Astrocyte (in vitro differentiated cells and primary cell): Measurements from ENCODE around the gene MKKS. TPM values are rescaled to one million over a fixed set of nuclear protein-coding genes. Genes with fewer than 3 reads are reported as not detected.

Experiments used
- DNase-seq: peaks from one replicate; pipeline ENCODE4 v3.0.0-alpha.2; 2010; ENCODE audit warnings: low read depth
- FAIRE-seq: peaks from 2 replicates; lab custom pipeline; 2011; peaks lifted over from hg19 to GRCh38; lab: Jason Lieb, UNC
- H2AFZ ChIP-seq: 2 replicates; pipeline ENCODE4 v1.6.0; 2012; ENCODE audit warnings: low read depth, low read length, inconsistent platforms
- H3K27ac ChIP-seq: 2 replicates; pipeline ENCODE4 v1.5.1; 2011; ENCODE audit warnings: low read depth, low read length, inconsistent platforms
- H3K27me3 ChIP-seq: 2 replicates; pipeline ENCODE4 v1.6.0; 2011; ENCODE audit warnings: low read length, inconsistent platforms; ENCODE audit not compliant: insufficient read depth
- H3K36me3 ChIP-seq: 2 replicates; pipeline ENCODE4 v1.5.1; 2011; ENCODE audit warnings: low read length, inconsistent platforms; ENCODE audit not compliant: insufficient read depth
- H3K4me1 ChIP-seq: 2 replicates; pipeline ENCODE4 v1.5.1; 2011; ENCODE audit warnings: low read length, inconsistent platforms; ENCODE audit not compliant: insufficient read depth
- H3K4me2 ChIP-seq: 2 replicates; pipeline ENCODE4 v1.6.0; 2012; ENCODE audit warnings: low read length, inconsistent platforms
- H3K4me3 ChIP-seq: 2 replicates; pipeline ENCODE4 v1.5.1; 2011; ENCODE audit warnings: low read depth, mild to moderate bottlenecking, low read length, inconsistent platforms; ENCODE audit not compliant: insufficient read depth
- H3K79me2 ChIP-seq: 2 replicates; pipeline ENCODE4 v1.6.0; 2012; ENCODE audit warnings: mild to moderate bottlenecking, low read length, inconsistent platforms; ENCODE audit not compliant: insufficient read depth
- H3K9ac ChIP-seq: 2 replicates; pipeline ENCODE4 v1.6.0; 2012; ENCODE audit warnings: mild to moderate bottlenecking, low read length, inconsistent platforms
- H3K9me3 ChIP-seq: 2 replicates; pipeline ENCODE4 v1.5.1; 2012; ENCODE audit warnings: low read depth, mild to moderate bottlenecking, low read length, inconsistent platforms; ENCODE audit not compliant: insufficient read depth
- H4K20me1 ChIP-seq: 2 replicates; pipeline ENCODE4 v1.6.0; 2012; ENCODE audit warnings: low read length, inconsistent platforms; ENCODE audit not compliant: insufficient read depth
- H3K27ac Mint-ChIP-seq: one replicate; pipeline ENCODE4 v1.8.0; 2021; ENCODE audit warnings: mild to moderate bottlenecking, mixed read lengths; ENCODE audit not compliant: unreplicated experiment
- H3K27me3 Mint-ChIP-seq: one replicate; pipeline ENCODE4 v1.8.0; 2021; ENCODE audit warnings: low read depth, mixed read lengths; ENCODE audit not compliant: unreplicated experiment
- H3K36me3 Mint-ChIP-seq: one replicate; pipeline ENCODE4 v1.8.0; 2021; ENCODE audit warnings: low read depth, mixed read lengths; ENCODE audit not compliant: unreplicated experiment
- H3K4me1 Mint-ChIP-seq: one replicate; pipeline ENCODE4 v1.8.0; 2021; ENCODE audit warnings: low read depth, mixed read lengths; ENCODE audit not compliant: unreplicated experiment
- H3K4me3 Mint-ChIP-seq: one replicate; pipeline ENCODE4 v1.8.0; 2021; ENCODE audit warnings: mild to moderate bottlenecking, moderate library complexity, mixed read lengths; ENCODE audit not compliant: unreplicated experiment
- H3K9me3 Mint-ChIP-seq: one replicate; pipeline ENCODE4 v1.8.0; 2021; ENCODE audit warnings: mild to moderate bottlenecking, mixed read lengths; ENCODE audit not compliant: unreplicated experiment
- CTCF ChIP-seq: IDR thresholded peaks from 2 replicates; pipeline ENCODE4 v1.5.1; 2011; ENCODE audit warnings: low read depth, mild to moderate bottlenecking, inconsistent platforms, low read length, moderate library complexity; ENCODE audit not compliant: insufficient read depth
- EZH2 ChIP-seq: IDR thresholded peaks from 2 replicates; pipeline ENCODE4 v1.6.1; 2012; ENCODE audit warnings: mild to moderate bottlenecking, low read length, inconsistent platforms; ENCODE audit not compliant: insufficient read depth
- total RNA-seq: library from RNA; stranded (reverse); gene quantifications from 2 replicates; pipeline ENCODE4 v1.2.1, GENCODE V29; 2021

MKKS gene
- total RNA-seq, 1 donor from 2014 or later = 13.4 TPM

GRCh38 chr20:10434832-10435812 is 1.1 kb upstream of the MKKS start, which contains the start of gene SLX4IP:
Gene SLX4IP (plus strand): TSS chr20:10435305. CDS start chr20:10458205, 22,900 bp downstream.
- FAIRE-seq (peak; percentile 90), DNase-seq (peak; percentile 92)
- Histone ChIP-seq H3K79me2 (peaks cover 47% of the 10 kb centered on the region), H4K20me1 (no peaks in the 10 kb centered on the region), H3K27me3 (no peaks in the 10 kb centered on the region), H3K9me3 (no peaks in the 10 kb centered on the region), H3K4me2 (peak within 1 kb of the TSS; percentile 94), H3K27ac (peak within 1 kb of the TSS; percentile 93), H3K4me3 (peak within 1 kb of the TSS; percentile 82), H3K36me3 (no peaks in the 10 kb centered on the region), H3K4me1 (peaks cover 10% of the 10 kb centered on the region), H2AFZ (peak within 1 kb of the TSS; percentile 92), H3K9ac (peak within 1 kb of the TSS; percentile 91)
- Mint-ChIP-seq H3K27me3 (no peaks in the 10 kb centered on the region), H3K9me3 (no peaks in the 10 kb centered on the region), H3K36me3 (no peaks in the 10 kb centered on the region), H3K4me3 (peak within 1 kb of the TSS; percentile 92), H3K27ac (peak within 1 kb of the TSS; percentile 97), H3K4me1 (peaks cover 7% of the 10 kb centered on the region)
- TF ChIP-seq CTCF = no peak

- peak overlapping the region; percentile 92 for H3K4me3 Mint-ChIP-seq
- no peaks in the 10 kb centered on the region for H3K27me3 Mint-ChIP-seq
- Histone ChIP-seq H3K9me3 (no peaks in the 10 kb centered on the region), H3K27me3 (no peaks in the 10 kb centered on the region), H3K79me2 (peaks cover 54% of the 10 kb centered on the region), H3K9ac (peak overlapping the region; percentile 91), H3K36me3 (no peaks in the 10 kb centered on the region), H3K4me2 (peak overlapping the region; percentile 94), H3K4me1 (peaks cover 10% of the 10 kb centered on the region), H3K4me3 (peak overlapping the region; percentile 82), H2AFZ (peak overlapping the region; percentile 92), H3K27ac (peak overlapping the region; percentile 93), H4K20me1 (peaks cover 3% of the 10 kb centered on the region)
- peaks cover 11% of the 10 kb centered on the region for H3K4me1 Mint-ChIP-seq
- no peaks in the 10 kb centered on the region for H3K9me3 Mint-ChIP-seq
- peak overlapping the region; percentile 97 for H3K27ac Mint-ChIP-seq
- peak; percentile 32 for FAIRE-seq
- peak; percentile 99 for DNase-seq
- no peaks in the 10 kb centered on the region for H3K36me3 Mint-ChIP-seq
- TF ChIP-seq EZH2 = no peak
- no peak for TF ChIP-seq CTCF
Measured at GRCh38 chr20:10434467-10434831, 427 bp upstream of the MKKS start.
